Gastroesophageal sphincter (tissue), 4 donors: ENCODE data around the gene GPC4. TPM values are rescaled to one million over a fixed set of nuclear protein-coding genes. Genes with fewer than 3 reads are reported as not detected.

Source experiments
- ATAC-seq: fragments of 150-250 bp; one replicate; pipeline ENCODE4 v1.9.1; 2016; ENCODE audit warnings: mild to moderate bottlenecking, moderate library complexity
- H3K27ac ChIP-seq, 4 donors: fragments of 200-600 bp; sonication (generic) in 3 of 4; 1 replicate in 3 of 4; 2 replicates in 1 of 4; pipeline ENCODE4 v1.5.1; 2016 to 2019
- H3K27me3 ChIP-seq: fragments of 200-600 bp; sonication (generic); one replicate; pipeline ENCODE4 v1.5.1; 2019
- H3K36me3 ChIP-seq, 2 donors: fragments of 200-600 bp; sonication (generic); one replicate each; pipeline ENCODE4 v1.5.1; 2019; ENCODE audit warnings: control low read depth in 1 of 2
- H3K4me1 ChIP-seq, 3 donors: fragments of 200-600 bp; sonication (generic); 1 replicate in 2 of 3; 2 replicates in 1 of 3; pipeline ENCODE4 v1.5.1; 2016 to 2019; ENCODE audit warnings: control low read depth in 2 of 3
- H3K4me3 ChIP-seq, 2 donors: fragments of 200-600 bp; sonication (generic); one replicate each; pipeline ENCODE4 v1.5.1; 2019; ENCODE audit warnings: mild to moderate bottlenecking in 1 of 2, moderate library complexity in 1 of 2
- H3K9me3 ChIP-seq, 3 donors: fragments of 200-600 bp; sonication (generic); one replicate each; pipeline ENCODE4 v1.5.1; 2017 to 2019; ENCODE audit warnings: control low read depth in 2 of 3
- CTCF ChIP-seq, 4 experiments: fragments of 200-600 bp in 2 of 4; fragments of 450-650 bp in 2 of 4; sonication (generic) in 1 of 4; IDR thresholded peaks; one replicate each; pipeline ENCODE4 v1.5.1; 2017 to 2019; ENCODE audit warnings: antibody characterized with exemption in 4 of 4, mild to moderate bottlenecking in 2 of 4, moderate library complexity in 2 of 4
- EP300 ChIP-seq: sonication (generic); formaldehyde crosslinking; IDR thresholded peaks from one replicate; pipeline ENCODE4 v1.6.1; 2017; ENCODE audit warnings: antibody characterized with exemption, mild to moderate bottlenecking
- POLR2A ChIP-seq, 2 donors: fragments of 450-650 bp; IDR thresholded peaks; one replicate each; pipeline ENCODE4 v1.6.1; 2017; ENCODE audit warnings: antibody characterized with exemption in 2 of 2, mild to moderate bottlenecking in 2 of 2, moderate library complexity in 1 of 2
- POLR2AphosphoS5 ChIP-seq: sonication (generic); formaldehyde crosslinking; IDR thresholded peaks from one replicate; pipeline ENCODE4 v1.6.1; 2017; ENCODE audit warnings: antibody characterized with exemption
- WGBS, 2 donors: methylation state at CpG; one replicate each; pipeline ENCODE4 v1.1.5; 2018; ENCODE audit warnings: low coverage in 1 of 2; 5-methylcytosine and 5-hydroxymethylcytosine counted together
- total RNA-seq, 4 donors: library from RNA; depleted of rRNA; stranded (reverse); fragments of >200 nt; gene quantifications; one replicate each; pipeline ENCODE4 v1.1.0, GENCODE V29; 2016

The GPC4 gene
- total RNA-seq, 4 donors from 2014 or later = 62.7 to 97.1 (median 67.9) TPM

GRCh38 chrX:133250184-133251100, 164.8 kb downstream of the GPC4 start:
- ATAC-seq = peak; percentile 64
- Histone ChIP-seq H3K4me3 (no peak overlapping the region), H3K4me1 (peaks cover 0 to 36% (median 6%) of the 10 kb centered on the region in 3 donors), H3K27ac (peak overlapping the region; percentile 69 to 81 (median 74)), H3K9me3 (peaks cover 0 to 11% (median 0%) of the 10 kb centered on the region in 3 donors), H3K27me3 (no peaks in the 10 kb centered on the region), H3K36me3 (no peaks in the 10 kb centered on the region)
- 20 to 21% methylated on average over 2 to 3 of the region's 5 CpGs for WGBS, 2 donors
- TF ChIP-seq POLR2AphosphoS5 (peak; percentile 31), EP300 (no peak), CTCF (IDR thresholded peaks at IDR 0.05) (no peak), POLR2A (IDR thresholded peaks at IDR 0.05) (no peak)

Other genes with a start within 250 kb of the GPC4 start
- gene TFDP3, start 197.1 kb downstream of the GPC4 start, total RNA-seq = under 1 TPM in 1 of 4 donors, not detected in 3; 0.40 TPM